Rectal smooth muscle tissue (tissue), 1 donor: Measurements from ENCODE around the gene NGRN.
"Not testable (repeated sequence)": the region's sequence is repeated elsewhere in the genome, so short reads cannot be mapped to it uniquely, and the experiment has no call there.

Experiments
- H3K27ac ChIP-seq: one replicate; pipeline ENCODE4 v1.7.0; 2013; ENCODE audit warnings: low read depth, low read length, inconsistent platforms
- H3K27me3 ChIP-seq: one replicate; pipeline ENCODE4 v1.7.0; 2013; ENCODE audit warnings: low read length; ENCODE audit not compliant: control insufficient read depth, insufficient read depth
- H3K36me3 ChIP-seq: one replicate; pipeline ENCODE4 v1.7.0; 2013; ENCODE audit warnings: low read length; ENCODE audit not compliant: control insufficient read depth, insufficient read depth
- H3K4me1 ChIP-seq: one replicate; pipeline ENCODE4 v1.7.0; 2013; ENCODE audit warnings: low read length; ENCODE audit not compliant: control insufficient read depth, insufficient read depth
- H3K4me3 ChIP-seq: one replicate; pipeline ENCODE4 v1.7.0; 2013; ENCODE audit warnings: low read length
- H3K9ac ChIP-seq: one replicate; pipeline ENCODE4 v1.7.0; 2013; ENCODE audit warnings: low read length

NGRN gene

DNA sequence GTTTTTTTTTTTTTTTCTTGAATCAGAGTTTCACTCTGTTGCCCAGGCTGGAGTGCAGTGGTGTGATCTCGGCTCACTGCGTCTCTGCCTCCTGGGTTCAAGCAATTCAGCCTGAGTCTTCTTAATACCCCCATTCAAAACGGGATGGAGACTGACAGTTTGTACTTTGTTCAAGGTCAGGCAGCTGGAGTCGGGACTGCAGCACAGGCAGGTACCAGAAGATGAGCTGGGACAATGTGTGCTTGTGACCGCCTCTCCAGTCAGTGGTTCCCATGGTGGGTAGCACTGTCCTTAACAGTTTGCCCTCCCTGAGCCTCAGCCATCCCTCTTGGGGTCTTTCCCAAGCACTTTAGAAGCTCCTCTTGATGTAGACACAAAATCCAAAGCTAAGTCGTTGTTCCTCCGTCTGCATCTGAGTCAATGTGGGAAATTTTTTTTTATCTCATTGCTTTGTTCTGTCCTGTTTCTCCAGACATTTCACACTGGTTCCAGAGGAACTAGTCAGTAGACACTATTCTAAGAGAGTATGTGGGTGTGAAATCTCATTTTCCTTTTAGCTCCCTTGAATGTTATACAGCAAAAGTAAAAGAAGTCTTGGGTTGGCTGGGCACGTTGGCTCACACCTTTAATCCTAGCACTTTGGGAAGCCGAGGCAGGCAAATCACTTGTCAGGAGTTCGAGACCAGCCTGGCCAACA lies 21.4 kb upstream of the NGRN start:
- Histone ChIP-seq H3K27me3 (no peaks in the 10 kb centered on the region), H3K9ac (no peak overlapping the region), H3K4me3 (no peak overlapping the region), H3K36me3 (peaks cover 2% of the 10 kb centered on the region), H3K27ac (no peak overlapping the region), H3K4me1 (no peaks in the 10 kb centered on the region)

DNA sequence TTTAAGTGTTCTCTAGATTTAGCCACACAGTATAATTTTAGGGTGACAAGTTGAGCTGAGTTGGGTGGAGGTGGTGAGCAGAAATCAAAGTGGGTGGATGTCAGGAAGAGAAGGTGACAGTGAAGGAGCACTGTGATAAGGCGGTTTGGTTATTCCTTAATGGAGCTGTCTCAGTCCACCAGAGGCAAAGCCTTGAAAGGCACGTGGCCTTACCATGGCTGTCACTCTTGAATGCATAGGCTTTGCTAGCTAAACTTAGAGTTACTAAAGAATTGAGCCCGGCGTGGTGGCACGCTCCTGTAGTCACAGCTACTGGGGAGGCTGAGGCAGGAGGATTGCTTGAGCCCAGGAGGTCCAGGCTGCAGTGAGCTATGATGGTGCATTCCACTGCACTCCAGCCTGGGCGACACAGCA lies 16.7 kb upstream of the NGRN start:
- H3K4me3 ChIP-seq = peak overlapping the region; percentile 81
- H3K27ac ChIP-seq = no peak overlapping the region
- H3K4me1 ChIP-seq = no peaks in the 10 kb centered on the region
- H3K27me3 ChIP-seq = no peaks in the 10 kb centered on the region
- no peak overlapping the region for H3K9ac ChIP-seq
- H3K36me3 ChIP-seq = no peaks in the 10 kb centered on the region

DNA sequence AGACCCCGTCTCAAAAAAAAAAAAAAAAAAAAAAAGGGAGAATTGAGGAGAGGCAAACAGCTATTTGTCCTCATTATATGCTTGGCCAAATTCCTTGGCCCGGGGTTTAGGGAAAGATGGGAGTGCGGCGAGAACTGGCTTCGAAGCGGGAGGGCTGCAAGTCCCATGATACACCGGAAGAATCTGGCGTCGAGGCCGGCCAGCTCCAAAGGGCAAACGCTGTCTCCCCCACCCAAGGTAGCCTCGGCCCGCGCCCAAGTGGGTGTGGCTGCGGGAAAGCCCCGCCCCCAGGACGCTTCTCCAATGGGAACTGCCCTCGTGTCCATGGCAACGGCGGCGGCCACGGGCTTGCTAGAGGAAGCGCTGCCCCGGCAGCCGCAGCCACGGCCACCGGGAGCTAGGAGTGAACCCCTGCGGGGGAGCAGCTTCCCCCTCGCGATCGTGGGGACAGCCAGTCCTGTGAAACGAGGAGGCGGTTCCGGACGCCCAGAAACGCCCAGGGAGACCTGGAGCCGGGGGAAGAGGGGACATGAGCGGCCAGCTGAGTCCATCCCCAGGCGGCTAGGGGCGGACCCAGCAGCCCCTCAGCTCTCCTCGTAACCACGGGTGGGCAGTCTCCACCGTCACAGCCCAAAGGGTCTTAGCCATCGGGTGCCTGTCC lies 16.1 kb upstream of the NGRN start, which contains the start of gene TTLL13:
Gene TTLL13, plus strand, starts transcription at position 354 of the 661 bp plus-strand sequence. CDS start 1,075 bp downstream, outside the sequence.
- Histone ChIP-seq H3K4me1 (no peaks in the 10 kb centered on the region), H3K4me3 (peak within 1 kb of the TSS; percentile 81), H3K27ac (peak within 1 kb of the TSS; percentile 43), H3K9ac (no peak within 1 kb of the TSS), H3K27me3 (no peaks in the 10 kb centered on the region), H3K36me3 (no peaks in the 10 kb centered on the region)

DNA sequence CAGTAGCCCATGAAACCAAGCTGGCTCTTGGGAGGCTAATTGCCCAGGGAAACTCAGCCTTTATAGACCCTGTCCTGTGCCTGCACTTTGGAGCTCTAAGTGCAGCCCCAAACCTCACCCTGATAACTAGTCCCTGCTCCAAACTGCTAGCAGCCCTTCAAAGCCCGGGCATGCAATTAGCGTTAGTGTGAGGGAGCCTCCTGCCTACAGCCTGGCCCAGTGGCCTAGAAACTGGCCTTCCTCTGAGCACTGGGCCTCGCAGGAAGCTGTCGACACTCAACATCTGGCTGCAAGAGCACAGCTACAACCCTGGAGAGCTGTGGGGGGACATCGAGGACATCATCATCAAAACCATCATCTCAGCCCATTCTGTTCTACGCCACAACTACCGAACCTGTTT lies 7.7 kb upstream of the NGRN start:
- Histone ChIP-seq H3K27me3 (no peaks in the 10 kb centered on the region), H3K27ac (no peak overlapping the region), H3K4me3 (no peak overlapping the region), H3K4me1 (no peaks in the 10 kb centered on the region), H3K9ac (no peak overlapping the region), H3K36me3 (no peaks in the 10 kb centered on the region)

DNA sequence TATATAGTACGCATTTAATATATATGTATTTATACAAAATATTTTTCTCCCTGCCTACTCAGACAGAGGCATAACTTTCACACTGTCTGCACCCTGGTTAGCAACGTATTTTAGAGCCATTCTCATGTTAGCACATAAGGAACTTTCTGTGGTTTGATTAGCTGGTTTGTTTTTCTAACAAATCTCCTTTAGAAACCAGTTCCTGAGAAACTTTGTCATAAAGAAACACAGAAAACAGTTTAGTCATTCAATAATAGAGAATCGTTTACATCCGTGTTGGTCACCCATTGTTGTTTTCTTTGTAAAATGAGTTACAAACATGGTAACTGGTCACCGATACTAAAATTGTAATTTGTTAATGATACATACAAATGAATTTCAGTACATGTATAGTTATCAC lies 5.9 kb upstream of the NGRN start:
- Histone ChIP-seq H3K27me3 (no peaks in the 10 kb centered on the region), H3K27ac (no peak overlapping the region), H3K9ac (no peak overlapping the region), H3K4me3 (no peak overlapping the region), H3K4me1 (peaks cover under 1% of the 10 kb centered on the region), H3K36me3 (no peaks in the 10 kb centered on the region)

DNA sequence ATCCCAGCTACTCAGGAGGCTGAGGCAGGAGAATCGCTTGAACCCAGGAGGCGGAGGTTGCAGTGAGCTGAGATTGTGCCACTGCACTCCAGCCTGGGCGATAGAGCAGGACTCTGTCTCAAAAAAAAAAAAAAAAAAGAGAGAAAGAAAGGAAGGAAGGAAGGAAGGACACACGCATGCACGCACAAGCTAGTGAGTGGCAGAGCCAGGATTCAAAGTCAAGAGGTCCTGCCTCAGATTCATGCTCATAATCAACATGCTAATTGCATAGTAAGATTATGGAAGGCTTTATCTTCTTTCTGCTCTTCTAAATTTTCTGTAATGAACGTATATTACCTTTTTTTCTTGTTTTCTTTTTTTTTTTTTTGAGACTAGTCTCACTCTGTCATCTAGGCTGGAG lies 4.7 kb upstream of the NGRN start:
- not testable (repeated sequence) for H3K4me3 ChIP-seq, H3K9ac ChIP-seq, H3K36me3 ChIP-seq, H3K4me1 ChIP-seq, H3K27ac ChIP-seq, H3K27me3 ChIP-seq

DNA sequence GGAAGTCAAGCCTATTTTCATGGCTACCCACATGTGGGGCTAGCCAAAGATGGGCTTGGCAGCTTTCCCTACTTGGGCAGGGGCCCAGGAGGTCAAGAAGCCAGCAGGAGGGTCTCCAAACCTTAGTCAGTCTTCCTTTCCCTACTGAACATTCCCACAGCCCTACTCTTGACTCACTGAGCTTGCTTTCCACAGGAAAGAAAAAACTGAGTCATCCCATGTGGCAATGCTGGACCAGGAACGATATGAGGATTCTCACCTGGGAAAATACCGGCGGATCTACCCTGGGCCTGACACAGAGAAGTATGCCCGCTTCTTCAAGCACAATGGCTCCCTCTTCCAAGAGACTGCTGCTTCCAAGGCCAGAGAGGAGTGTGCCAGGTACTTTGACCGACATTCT lies 3.7 kb upstream of the NGRN start:
- H3K4me3 ChIP-seq = no peak overlapping the region
- H3K9ac ChIP-seq = no peak overlapping the region
- no peak overlapping the region for H3K27ac ChIP-seq

DNA sequence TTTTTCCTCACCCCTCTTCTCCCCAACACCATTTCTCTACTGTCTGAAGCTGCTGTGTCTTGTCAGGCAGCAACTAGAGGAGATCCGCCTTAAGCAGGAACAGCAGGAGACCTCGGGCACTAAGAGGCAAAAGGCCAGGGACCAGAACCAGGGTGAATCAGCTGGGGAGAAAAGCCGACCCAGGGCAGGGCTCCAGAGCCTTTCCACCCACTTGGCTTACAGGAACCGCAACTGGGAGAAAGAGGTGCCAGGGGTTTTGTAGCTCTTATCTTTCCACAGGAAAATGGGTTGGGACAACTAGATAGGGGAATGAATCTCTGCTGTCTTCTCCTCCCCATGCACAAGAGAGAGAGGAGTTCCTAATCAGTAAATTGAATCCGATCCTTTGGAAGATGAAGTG lies 3.0 kb upstream of the NGRN start:
- no peak overlapping the region for H3K9ac ChIP-seq
- no peak overlapping the region for H3K27ac ChIP-seq
- no peak overlapping the region for H3K4me3 ChIP-seq
- H3K4me1 ChIP-seq = peaks cover 16% of the 10 kb centered on the region
- H3K27me3 ChIP-seq = no peaks in the 10 kb centered on the region
- no peaks in the 10 kb centered on the region for H3K36me3 ChIP-seq

More for the DNA sequence above, 3.7 kb upstream of the NGRN start:
- Histone ChIP-seq H3K27me3 (no peaks in the 10 kb centered on the region), H3K36me3 (no peaks in the 10 kb centered on the region), H3K4me1 (peaks cover 10% of the 10 kb centered on the region)

DNA sequence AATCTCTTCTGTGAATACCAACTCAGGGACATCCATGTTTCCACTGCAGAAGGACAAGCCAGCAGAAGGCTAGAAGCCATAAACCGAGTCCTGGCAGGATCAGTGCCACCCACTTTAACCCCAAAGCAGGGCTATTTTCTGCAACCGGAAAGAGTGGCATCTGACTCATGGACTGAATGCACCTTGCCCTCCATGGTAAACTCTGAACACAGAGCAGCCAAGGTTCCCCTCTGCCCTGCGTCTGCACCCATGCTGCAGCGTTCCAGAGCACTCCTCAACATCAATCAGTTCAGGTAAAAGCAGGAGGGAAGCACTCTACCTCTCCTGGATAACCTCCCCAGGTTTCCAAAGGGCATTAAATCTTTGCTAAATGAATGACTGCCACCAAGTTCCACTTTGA lies 801 bp upstream of the NGRN start:
- Histone ChIP-seq H3K27me3 (no peaks in the 10 kb centered on the region), H3K9ac (peak overlapping the region; percentile 42), H3K4me3 (peak overlapping the region; percentile 73), H3K36me3 (peaks cover 3% of the 10 kb centered on the region), H3K27ac (peak overlapping the region; percentile 81), H3K4me1 (peaks cover 18% of the 10 kb centered on the region)

DNA sequence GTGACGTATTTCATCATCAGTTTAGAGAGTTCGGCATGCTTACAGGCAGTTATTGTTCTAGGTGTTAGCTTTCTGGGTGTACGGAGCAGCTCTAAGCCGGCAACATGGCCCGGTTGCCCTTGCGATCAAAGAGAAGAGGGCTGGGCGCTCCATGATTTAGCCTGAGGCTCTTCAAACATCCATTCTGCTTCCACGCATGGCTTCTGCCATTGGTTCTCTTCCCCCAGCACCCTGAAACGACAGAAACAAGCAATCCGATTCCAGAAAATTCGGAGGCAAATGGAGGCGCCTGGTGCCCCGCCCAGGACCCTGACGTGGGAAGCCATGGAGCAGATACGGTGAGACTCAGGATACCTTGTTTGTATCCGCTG lies 574 bp downstream of the NGRN start:
- H3K4me1 ChIP-seq = peaks cover 18% of the 10 kb centered on the region
- H3K4me3 ChIP-seq = peak overlapping the region; percentile 73
- H3K36me3 ChIP-seq = peaks cover 11% of the 10 kb centered on the region
- no peaks in the 10 kb centered on the region for H3K27me3 ChIP-seq
- H3K9ac ChIP-seq = peak overlapping the region; percentile 26
- H3K27ac ChIP-seq = peak overlapping the region; percentile 81

DNA sequence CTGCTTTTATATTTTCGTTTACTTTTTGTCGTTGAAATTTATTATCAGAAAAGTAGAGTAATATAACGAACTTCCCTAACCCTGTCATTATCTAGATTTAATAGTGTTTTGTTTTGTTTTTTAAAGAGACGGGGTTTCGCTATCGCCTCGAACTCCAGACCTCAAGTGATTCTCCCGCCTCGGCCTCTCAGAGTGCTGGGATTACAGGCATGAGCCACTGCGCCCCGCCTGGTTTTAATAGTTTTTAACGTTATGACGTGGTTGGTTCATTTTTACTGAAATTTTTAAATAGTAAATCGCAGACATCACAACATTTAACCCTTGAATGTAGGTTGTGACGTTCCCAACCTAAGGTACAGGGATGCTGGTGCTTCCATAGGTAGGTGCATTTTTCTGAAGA lies 1.0 kb downstream of the NGRN start:
- Histone ChIP-seq H3K36me3 (peaks cover 16% of the 10 kb centered on the region), H3K27ac (peak overlapping the region; percentile 81), H3K4me1 (peaks cover 18% of the 10 kb centered on the region), H3K4me3 (peak overlapping the region; percentile 73), H3K27me3 (no peaks in the 10 kb centered on the region), H3K9ac (peak overlapping the region; percentile 26)

DNA sequence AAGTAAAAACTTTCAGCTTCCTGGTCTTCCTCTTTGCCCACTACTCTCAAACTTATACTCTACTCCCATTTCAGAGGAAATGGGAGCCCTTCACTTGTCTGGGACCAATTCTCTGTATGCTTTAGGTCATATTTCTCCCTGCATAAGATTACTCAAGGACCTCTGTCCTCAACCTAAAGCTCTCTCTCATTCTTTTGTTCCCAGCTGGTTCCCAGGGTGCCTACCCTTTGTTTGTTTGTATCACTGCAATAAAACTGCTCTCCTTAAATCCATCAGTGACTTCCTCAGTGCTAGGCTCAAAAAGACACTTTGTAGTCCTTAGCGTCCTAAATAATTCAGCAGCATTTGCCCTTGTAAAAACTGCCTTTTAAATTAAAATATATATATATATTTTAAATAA lies 2.9 kb downstream of the NGRN start:
- no peak overlapping the region for H3K9ac ChIP-seq
- H3K27me3 ChIP-seq = no peaks in the 10 kb centered on the region
- H3K4me1 ChIP-seq = peaks cover 18% of the 10 kb centered on the region
- peaks cover 23% of the 10 kb centered on the region for H3K36me3 ChIP-seq
- no peak overlapping the region for H3K27ac ChIP-seq
- H3K4me3 ChIP-seq = no peak overlapping the region
